ENCODE data around the gene CXCL16. TPM values are rescaled to one million over a fixed set of nuclear protein-coding genes. Genes with fewer than 3 reads are reported as not detected.

Gene CXCL16
- total and polyA plus RNA-seq, 2 of the 13 experiments (the other 11 are each of a cell fraction or from before 2014, with no cell fraction given), result 9.4 to 101 TPM

DNA sequence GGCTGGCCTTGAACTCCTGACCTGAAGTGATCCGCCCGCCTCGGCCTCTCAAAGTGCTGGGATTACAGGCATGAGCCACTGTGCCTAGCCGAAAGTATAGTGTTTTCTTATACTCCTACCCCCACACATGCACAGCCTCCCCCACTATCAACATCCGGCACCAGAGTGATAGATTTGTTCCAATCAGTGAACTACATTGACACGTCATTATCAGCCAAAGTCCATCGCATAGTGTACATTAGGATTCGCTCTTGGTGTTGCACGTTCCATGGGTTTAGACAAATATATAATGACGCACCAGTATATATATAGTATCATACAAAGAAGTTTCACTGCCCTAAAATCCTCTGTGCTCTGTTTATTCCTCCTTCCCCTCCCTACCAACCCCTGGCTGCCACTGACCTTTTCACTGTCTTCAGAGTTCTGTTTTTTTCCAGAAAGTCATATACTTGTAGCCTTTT lies 20.1 kb upstream of the CXCL16 start (continued):
- no peak for TF ChIP-seq CREB3 (CRISPR knock-in tag; IDR thresholded peaks at IDR 0.05)
- TF ChIP-seq, protein P1, sequence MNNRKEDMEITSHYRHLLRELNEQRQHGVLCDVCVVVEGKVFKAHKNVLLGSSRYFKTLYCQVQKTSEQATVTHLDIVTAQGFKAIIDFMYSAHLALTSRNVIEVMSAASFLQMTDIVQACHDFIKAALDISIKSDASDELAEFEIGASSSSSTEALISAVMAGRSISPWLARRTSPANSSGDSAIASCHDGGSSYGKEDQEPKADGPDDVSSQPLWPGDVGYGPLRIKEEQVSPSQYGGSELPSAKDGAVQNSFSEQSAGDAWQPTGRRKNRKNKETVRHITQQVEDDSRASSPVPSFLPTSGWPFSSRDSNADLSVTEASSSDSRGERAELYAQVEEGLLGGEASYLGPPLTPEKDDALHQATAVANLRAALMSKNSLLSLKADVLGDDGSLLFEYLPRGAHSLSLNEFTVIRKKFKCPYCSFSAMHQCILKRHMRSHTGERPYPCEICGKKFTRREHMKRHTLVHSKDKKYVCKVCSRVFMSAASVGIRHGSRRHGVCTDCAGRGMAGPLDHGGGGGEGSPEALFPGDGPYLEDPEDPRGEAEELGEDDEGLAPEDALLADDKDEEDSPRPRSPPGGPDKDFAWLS (CRISPR knock-in tag; IDR thresholded peaks at IDR 0.05; ENCODE audit: borderline replicate concordance), result peak; percentile 35; the same call in 1 of the 2 replicates
- TF ChIP-seq NCOA2 (CRISPR knock-in tag; IDR thresholded peaks at IDR 0.05), result peak; percentile 92
- no peak for TF ChIP-seq U2AF1 (optimal IDR thresholded peaks at IDR 0.05; ENCODE audit: low read depth, low read length)
- TF ChIP-seq KAT8 (CRISPR knock-in tag; IDR thresholded peaks at IDR 0.05), result peak; percentile 39; the same call in 1 of the 2 replicates
- TF ChIP-seq ZBTB42 (CRISPR knock-in tag; IDR thresholded peaks at IDR 0.05), result no peak
- TF ChIP-seq, protein P2, sequence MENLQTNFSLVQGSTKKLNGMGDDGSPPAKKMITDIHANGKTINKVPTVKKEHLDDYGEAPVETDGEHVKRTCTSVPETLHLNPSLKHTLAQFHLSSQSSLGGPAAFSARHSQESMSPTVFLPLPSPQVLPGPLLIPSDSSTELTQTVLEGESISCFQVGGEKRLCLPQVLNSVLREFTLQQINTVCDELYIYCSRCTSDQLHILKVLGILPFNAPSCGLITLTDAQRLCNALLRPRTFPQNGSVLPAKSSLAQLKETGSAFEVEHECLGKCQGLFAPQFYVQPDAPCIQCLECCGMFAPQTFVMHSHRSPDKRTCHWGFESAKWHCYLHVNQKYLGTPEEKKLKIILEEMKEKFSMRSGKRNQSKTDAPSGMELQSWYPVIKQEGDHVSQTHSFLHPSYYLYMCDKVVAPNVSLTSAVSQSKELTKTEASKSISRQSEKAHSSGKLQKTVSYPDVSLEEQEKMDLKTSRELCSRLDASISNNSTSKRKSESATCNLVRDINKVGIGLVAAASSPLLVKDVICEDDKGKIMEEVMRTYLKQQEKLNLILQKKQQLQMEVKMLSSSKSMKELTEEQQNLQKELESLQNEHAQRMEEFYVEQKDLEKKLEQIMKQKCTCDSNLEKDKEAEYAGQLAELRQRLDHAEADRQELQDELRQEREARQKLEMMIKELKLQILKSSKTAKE (CRISPR knock-in tag; IDR thresholded peaks at IDR 0.05; ENCODE audit: borderline replicate concordance), result peak; percentile 84
- no peak for TF ChIP-seq CHD4 (IDR thresholded peaks at IDR 0.05; ENCODE audit: borderline replicate concordance, low read length)
- TF ChIP-seq ZBTB44 (CRISPR knock-in tag; IDR thresholded peaks at IDR 0.05), result no peak
- TF ChIP-seq, protein P3, sequence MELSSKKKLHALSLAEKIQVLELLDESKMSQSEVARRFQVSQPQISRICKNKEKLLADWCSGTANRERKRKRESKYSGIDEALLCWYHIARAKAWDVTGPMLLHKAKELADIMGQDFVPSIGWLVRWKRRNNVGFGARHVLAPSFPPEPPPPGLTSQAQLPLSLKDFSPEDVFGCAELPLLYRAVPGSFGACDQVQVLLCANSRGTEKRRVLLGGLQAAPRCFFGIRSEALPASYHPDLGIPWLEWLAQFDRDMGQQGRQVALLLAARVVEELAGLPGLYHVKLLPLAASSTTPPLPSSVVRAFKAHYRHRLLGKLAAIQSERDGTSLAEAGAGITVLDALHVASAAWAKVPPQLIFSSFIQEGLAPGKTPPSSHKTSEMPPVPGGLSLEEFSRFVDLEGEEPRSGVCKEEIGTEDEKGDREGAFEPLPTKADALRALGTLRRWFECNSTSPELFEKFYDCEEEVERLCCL (CRISPR knock-in tag; IDR thresholded peaks at IDR 0.05; ENCODE audit: borderline replicate concordance), result no peak
- TF ChIP-seq ZNF335 (CRISPR knock-in tag; IDR thresholded peaks at IDR 0.05), result no peak
- peak; percentile 67 for TF ChIP-seq TBL1XR1 (IDR thresholded peaks at IDR 0.05; ENCODE audit: borderline replicate concordance, low read length, partially characterized antibody)
- TF ChIP-seq MEIS1 (CRISPR knock-in tag; IDR thresholded peaks at IDR 0.05; ENCODE audit: borderline replicate concordance), result peak; percentile 89
- TF ChIP-seq, protein P4, sequence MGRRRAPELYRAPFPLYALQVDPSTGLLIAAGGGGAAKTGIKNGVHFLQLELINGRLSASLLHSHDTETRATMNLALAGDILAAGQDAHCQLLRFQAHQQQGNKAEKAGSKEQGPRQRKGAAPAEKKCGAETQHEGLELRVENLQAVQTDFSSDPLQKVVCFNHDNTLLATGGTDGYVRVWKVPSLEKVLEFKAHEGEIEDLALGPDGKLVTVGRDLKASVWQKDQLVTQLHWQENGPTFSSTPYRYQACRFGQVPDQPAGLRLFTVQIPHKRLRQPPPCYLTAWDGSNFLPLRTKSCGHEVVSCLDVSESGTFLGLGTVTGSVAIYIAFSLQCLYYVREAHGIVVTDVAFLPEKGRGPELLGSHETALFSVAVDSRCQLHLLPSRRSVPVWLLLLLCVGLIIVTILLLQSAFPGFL (CRISPR knock-in tag; IDR thresholded peaks at IDR 0.05), result no peak
- 0 out of 2 replicates have a peak, but pooled peaks have one; percentile 50 for TF ChIP-seq ZNF124 (CRISPR knock-in tag; IDR thresholded peaks at IDR 0.05)
- no peak for TF ChIP-seq YY1 (IDR thresholded peaks at IDR 0.05; ENCODE audit: insufficient read depth, insufficient replicate concordance, low read depth, low read length)
- TF ChIP-seq ZNF546 (CRISPR knock-in tag; conservative IDR thresholded peaks at IDR 0.05), result no peak
- peak; percentile 90 for TF ChIP-seq ATF1 (CRISPR knock-in tag; IDR thresholded peaks at IDR 0.05)
- peak; percentile 75 for TF ChIP-seq TCF7 (IDR thresholded peaks at IDR 0.05; ENCODE audit: low read depth)
- TF ChIP-seq NCOA5 (CRISPR knock-in tag; IDR thresholded peaks at IDR 0.05), result no peak
- no peak for TF ChIP-seq FOXM1 (CRISPR knock-in tag; IDR thresholded peaks at IDR 0.05)
- TF ChIP-seq RBFOX2 (IDR thresholded peaks at IDR 0.05; ENCODE audit: low read depth, low read length), result no peak

Data from HepG2 (cell line).